OCI-LY3 (cell line): Measurements from ENCODE around the gene KCTD3.

ENCODE experiments used
- CTCF ChIP-seq: fragments of 200-600, 300-600 bp; sonication (generic); IDR thresholded peaks from 2 replicates; pipeline ENCODE4 v1.5.1; 2014; ENCODE audit warnings: antibody characterized with exemption, low read length, low read depth
- EZH2phosphoT487 ChIP-seq: fragments of 200-600 bp; shearing (Covaris generic); IDR thresholded peaks from 2 replicates; pipeline ENCODE4 v1.6.1; 2018; ENCODE audit warnings: antibody characterized with exemption, mixed run types, low read depth

GRCh38 chr1:215605011-215605621 is 38.0 kb downstream of the KCTD3 start:
- no peak for TF ChIP-seq CTCF
- no peak for TF ChIP-seq EZH2phosphoT487
